ENCODE results near the gene TPST1. TPM values are rescaled to one million over a fixed set of nuclear protein-coding genes. Genes with fewer than 3 reads are reported as not detected.
"Not testable (repeated sequence)": the region's sequence is repeated elsewhere in the genome, so short reads cannot be mapped to it uniquely, and the experiment has no call there.

The TPST1 gene
- total RNA-seq, 1 donor from 2014 or later = 5.7 TPM

DNA sequence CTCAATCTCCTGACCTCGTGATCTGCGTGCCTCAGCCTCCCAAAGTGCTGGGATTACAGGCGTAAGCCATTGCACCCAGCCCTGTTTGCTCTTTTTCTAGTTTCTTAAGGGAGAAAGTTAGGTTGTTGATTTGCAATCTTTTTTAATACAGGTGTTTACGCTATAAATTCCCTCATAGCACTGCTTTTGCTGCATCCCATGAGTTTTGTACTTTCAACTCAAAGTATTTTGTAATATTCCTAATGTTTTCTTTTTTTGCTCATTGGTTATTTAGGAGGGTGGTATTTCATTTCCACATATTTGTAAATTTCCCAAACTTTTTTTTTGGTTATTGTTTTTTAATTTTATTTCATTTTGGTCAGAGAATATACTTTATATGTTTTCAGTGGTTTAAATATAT lies 11.6 kb downstream of the TPST1 start:
- no peak overlapping the region for H3K4me3 ChIP-seq
- intact Hi-C loops (cut with micrococcal nuclease) = no loop called here

DNA sequence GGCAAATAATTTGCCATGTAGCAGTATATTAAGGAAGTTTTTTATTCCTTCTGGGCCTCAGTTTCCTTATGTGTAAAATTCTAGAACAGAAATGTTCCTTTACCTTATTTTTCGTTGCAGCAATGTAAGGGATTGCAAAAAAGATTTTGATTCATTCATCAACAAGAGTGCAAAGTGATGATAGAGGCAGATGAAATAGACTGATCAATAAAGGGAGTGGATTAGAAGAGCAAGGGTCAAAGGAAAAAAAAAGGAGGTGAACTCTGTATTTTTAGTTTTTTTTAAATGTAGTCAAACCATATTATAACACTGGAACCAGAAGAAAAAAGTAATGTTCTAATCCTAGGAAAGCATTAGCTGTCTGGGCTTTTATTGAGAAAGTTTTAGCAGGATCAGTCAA lies 14.7 kb downstream of the TPST1 start:
- DNase-seq = no peak
- Histone ChIP-seq H3K27me3 (ENCODE audit: low read depth) (no peaks in the 10 kb centered on the region), H3K27ac (replicated peaks) (no peak overlapping the region), H3K4me1 (peaks cover 7% of the 10 kb centered on the region), H3K4me3 (no peak overlapping the region), H3K9me3 (replicated peaks) (no peaks in the 10 kb centered on the region), H3K36me3 (no peaks in the 10 kb centered on the region)
- TF ChIP-seq, protein P1, sequence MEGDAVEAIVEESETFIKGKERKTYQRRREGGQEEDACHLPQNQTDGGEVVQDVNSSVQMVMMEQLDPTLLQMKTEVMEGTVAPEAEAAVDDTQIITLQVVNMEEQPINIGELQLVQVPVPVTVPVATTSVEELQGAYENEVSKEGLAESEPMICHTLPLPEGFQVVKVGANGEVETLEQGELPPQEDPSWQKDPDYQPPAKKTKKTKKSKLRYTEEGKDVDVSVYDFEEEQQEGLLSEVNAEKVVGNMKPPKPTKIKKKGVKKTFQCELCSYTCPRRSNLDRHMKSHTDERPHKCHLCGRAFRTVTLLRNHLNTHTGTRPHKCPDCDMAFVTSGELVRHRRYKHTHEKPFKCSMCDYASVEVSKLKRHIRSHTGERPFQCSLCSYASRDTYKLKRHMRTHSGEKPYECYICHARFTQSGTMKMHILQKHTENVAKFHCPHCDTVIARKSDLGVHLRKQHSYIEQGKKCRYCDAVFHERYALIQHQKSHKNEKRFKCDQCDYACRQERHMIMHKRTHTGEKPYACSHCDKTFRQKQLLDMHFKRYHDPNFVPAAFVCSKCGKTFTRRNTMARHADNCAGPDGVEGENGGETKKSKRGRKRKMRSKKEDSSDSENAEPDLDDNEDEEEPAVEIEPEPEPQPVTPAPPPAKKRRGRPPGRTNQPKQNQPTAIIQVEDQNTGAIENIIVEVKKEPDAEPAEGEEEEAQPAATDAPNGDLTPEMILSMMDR (IDR thresholded peaks at IDR 0.05; ENCODE audit: borderline replicate concordance) = no peak
- intact Hi-C loops (cut with micrococcal nuclease) = no loop called here

More for the DNA sequence above, 11.6 kb downstream of the TPST1 start:
- TF ChIP-seq, protein P1 (IDR thresholded peaks at IDR 0.05; ENCODE audit: borderline replicate concordance) = no peak
- Histone ChIP-seq H3K27ac (replicated peaks) (no peak overlapping the region), H3K36me3 (no peaks in the 10 kb centered on the region), H3K4me1 (no peaks in the 10 kb centered on the region), H3K27me3 (ENCODE audit: low read depth) (no peaks in the 10 kb centered on the region), H3K9me3 (replicated peaks) (no peaks in the 10 kb centered on the region)
- DNase-seq = no peak

DNA sequence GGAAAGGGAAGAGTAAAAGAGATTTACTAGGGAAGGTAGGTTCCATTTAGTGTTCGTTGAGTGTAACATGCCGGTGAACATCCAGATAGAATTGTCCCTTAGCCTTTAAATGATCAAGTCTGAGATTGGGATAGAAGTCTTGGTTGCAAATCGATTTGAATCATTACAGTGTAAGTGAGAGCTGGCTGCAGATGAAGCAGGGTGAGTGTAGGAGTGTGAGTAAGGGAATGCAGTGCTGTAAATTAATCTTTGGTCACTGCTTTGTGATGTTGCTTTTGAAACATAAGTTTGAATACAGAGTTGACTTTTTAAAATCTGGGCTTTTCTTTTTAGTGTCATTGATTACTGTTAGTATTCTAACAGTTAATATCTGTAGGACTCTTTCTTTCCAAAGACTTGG lies 16.3 kb downstream of the TPST1 start:
- Histone ChIP-seq H3K27me3 (ENCODE audit: low read depth) (no peaks in the 10 kb centered on the region), H3K36me3 (no peaks in the 10 kb centered on the region), H3K27ac (replicated peaks) (no peak overlapping the region), H3K4me3 (no peak overlapping the region), H3K4me1 (peaks cover 7% of the 10 kb centered on the region), H3K9me3 (replicated peaks) (no peaks in the 10 kb centered on the region)
- DNase-seq = no peak
- intact Hi-C loops (cut with micrococcal nuclease) = no loop called here
- TF ChIP-seq, protein P1 (IDR thresholded peaks at IDR 0.05; ENCODE audit: borderline replicate concordance) = no peak

DNA sequence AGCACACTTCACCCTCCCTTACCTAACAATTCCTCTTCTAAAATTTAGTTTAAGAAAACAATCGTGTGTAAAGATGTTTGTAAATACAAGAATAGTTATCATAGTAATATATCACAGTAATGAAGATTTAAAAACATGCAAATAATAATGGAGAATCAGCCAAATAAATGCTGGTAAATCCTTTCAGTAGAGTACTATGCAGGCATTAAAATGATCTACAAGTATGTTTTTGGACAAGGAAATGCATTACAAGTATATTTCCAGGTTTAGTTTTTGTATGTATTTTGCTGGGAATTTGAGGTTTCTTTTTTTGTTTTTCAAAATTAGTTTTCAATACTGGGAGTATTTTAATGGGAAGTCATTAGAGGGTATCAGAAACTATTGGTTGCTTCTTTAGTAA lies 22.7 kb downstream of the TPST1 start:
- H3K4me3 ChIP-seq = no peak overlapping the region
- intact Hi-C loops (cut with micrococcal nuclease) = no loop called here
- TF ChIP-seq, protein P1 (IDR thresholded peaks at IDR 0.05; ENCODE audit: borderline replicate concordance) = no peak

DNA sequence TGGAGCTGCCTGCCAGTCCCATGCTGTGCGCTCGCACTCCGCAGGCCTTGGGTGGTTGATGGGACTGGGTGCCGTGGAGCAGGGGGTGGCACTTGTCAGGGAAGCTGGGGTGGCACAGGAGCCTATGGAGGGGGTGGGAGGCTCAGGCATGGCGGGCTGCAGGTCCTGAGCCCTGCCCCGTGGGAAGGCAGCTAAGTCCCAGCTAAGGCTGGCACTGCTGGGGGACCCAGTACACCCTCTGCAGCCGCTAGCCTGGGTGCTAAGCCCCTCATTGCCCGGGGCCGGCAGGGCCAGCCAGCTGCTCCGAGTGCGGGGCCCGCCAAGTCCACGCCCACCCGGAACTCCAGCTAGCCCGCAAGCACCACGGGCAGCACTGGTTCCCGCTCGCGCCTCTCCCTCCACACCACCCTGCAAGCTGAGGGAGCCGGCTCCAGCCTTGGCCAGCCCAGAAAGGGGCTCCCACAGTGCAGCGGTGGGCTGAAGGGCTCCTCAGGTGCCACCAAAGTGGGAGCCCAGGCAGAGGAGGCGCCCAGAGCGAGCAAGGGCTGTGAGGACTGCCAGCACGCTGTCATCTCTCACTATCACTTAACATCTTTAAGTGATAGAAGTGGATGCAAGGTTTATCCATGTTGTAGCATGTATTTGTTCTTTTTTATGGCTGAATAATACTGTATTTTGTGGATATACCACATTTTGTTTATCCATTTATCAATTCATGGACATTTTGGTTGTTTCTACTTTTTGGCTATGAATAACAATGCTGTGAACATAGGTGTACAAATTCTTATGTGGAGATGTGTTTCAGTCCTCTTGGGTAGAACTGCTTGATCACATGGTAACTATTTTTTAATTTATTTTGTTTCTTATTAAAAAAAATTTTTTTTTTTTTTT lies 26.4 kb downstream of the TPST1 start:
- H3K27ac ChIP-seq (replicated peaks); intact Hi-C loops (cut with micrococcal nuclease); H3K36me3 ChIP-seq; H3K4me1 ChIP-seq; H3K27me3 ChIP-seq (ENCODE audit: low read depth); H3K4me3 ChIP-seq; DNase-seq: not testable (repeated sequence)
- peaks cover 24% of the 10 kb centered on the region for H3K9me3 ChIP-seq (replicated peaks)

More for the DNA sequence above, 22.7 kb downstream of the TPST1 start:
- peaks cover 18% of the 10 kb centered on the region for H3K9me3 ChIP-seq (replicated peaks)
- H3K4me1 ChIP-seq = peaks cover 7% of the 10 kb centered on the region
- H3K27ac ChIP-seq (replicated peaks) = no peak overlapping the region
- no peaks in the 10 kb centered on the region for H3K27me3 ChIP-seq (ENCODE audit: low read depth)
- no peak for DNase-seq
- H3K36me3 ChIP-seq = no peaks in the 10 kb centered on the region

DNA sequence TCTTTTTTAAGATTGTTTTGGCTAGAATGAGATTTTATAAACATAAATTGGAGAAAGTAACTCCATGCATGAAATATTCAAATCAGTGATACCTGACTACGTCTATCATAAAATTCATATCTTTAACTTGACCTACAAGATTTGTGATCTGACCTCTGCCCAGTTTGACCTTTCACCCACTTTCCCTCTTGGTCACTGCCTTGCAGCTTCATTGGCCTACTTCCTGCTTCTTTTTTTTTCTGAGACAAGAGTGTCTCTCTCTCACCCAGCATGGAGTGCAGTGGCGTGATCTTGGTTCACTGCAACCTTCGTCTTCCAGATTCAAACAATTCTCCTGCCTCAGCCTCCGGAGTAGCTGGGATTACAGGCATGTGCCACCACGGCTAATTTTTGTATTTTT lies 28.5 kb downstream of the TPST1 start:
- Histone ChIP-seq H3K27ac (replicated peaks) (no peak overlapping the region), H3K36me3 (no peaks in the 10 kb centered on the region), H3K27me3 (ENCODE audit: low read depth) (no peaks in the 10 kb centered on the region), H3K4me3 (no peak overlapping the region), H3K9me3 (replicated peaks) (peaks cover 24% of the 10 kb centered on the region), H3K4me1 (no peaks in the 10 kb centered on the region)
- TF ChIP-seq, protein P1 (IDR thresholded peaks at IDR 0.05; ENCODE audit: borderline replicate concordance) = no peak
- intact Hi-C loops (cut with micrococcal nuclease) = no loop called here
- DNase-seq = no peak
